ENCODE data around the gene AURKAIP1.
"Not testable (repeated sequence)": the region's sequence is repeated elsewhere in the genome, so short reads cannot be mapped to it uniquely, and the experiment has no call there.

AURKAIP1 gene

DNA sequence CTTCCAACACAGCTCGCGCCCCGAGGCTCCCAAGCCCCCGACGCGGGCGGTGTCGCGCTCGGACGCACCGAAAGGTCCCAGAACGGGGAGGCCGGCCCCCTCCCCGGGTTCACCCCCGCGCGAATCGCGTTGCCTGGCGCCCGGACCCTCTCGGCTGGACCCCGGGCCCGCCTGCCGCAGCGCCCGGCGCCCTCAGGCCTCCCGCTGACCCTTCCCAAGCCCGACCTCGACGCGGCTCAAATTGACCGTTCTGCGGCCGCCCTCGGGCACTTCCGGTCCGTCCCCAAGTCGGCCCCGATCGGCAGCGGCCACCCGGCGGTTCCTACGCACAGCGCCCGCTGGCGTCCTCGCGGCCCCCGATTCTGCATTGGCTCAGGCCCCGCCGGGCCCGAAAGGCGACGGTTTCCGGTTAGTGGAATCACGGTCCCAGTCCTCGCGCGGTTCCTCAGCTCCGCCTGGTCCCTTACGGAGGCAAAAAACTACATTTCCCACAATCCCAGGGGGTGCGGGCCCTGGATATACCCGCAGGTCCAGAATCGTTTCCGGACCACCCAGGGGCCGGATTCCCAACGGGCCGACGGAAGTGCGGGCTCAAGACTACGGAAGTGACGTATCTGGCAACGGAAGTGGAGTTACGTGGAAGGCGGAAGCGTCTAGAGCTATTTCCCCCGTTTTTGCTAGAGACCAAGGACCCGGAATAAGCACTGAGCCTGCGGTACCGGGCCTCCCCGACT lies at the start of gene AURKAIP1:
Gene AURKAIP1, minus strand, starts transcription at position 279 of the 734 bp plus-strand sequence. CDS start 451 bp downstream, outside the sequence.
- DNase-seq (ENCODE audit: low read depth, low spot score): peak; percentile 91

DNA sequence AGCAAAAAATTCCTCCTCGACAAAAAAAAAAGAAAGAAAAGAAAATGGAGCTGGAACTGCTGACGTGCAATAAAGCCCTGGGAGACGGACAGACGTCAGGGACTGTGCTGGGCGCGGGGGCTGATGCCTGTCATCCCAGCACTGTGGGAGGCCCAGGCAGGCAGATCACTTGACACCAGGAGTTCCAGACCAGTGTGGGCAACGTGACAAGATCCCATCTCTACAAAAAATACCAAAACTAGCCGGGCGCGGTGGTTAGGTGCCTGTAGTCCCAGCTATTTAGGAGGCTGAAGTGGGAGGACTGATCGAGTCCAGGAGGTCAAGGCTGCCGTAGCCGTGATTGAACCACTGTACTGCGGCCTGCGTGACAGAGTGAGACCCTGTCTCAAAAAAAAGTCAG lies 49.7 kb upstream of the AURKAIP1 start:
- DNase-seq (ENCODE audit: low read depth, low spot score): no peak

DNA sequence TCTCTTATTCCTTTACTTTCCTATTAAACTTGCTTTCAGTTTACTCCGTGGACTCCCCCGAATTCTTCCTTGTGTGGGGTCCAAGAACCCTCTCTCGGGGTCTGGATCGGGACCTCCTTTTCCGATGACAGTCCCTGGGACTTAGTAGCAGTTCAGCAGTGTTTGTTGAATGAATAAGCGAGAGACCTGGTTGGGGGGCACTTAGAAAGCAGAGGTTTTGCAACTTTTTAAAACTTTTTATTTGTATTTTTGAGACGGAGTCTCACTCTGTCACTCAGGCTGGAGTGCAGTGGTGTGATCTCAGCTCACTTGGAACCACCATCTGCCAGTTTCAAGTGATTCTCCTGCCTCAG lies 48.2 kb upstream of the AURKAIP1 start:
- DNase-seq (ENCODE audit: low read depth, low spot score): no peak

GRCh38 chr1:1422465-1423244 lies 47.6 kb upstream of the AURKAIP1 start:
- DNase-seq (ENCODE audit: low read depth, low spot score): no peak

- DNase-seq (ENCODE audit: low read depth, low spot score): no peak
Observed at GRCh38 chr1:1421907-1422464, 47.0 kb upstream of the AURKAIP1 start.

GRCh38 chr1:1421147-1421906 lies 46.3 kb upstream of the AURKAIP1 start, which contains the start of gene ANKRD65:
TSS of gene ANKRD65 (minus strand) at chr1:1421276. CDS start at chr1:1421005, 271 bp downstream.
- DNase-seq (ENCODE audit: low read depth, low spot score): no peak

GRCh38 chr1:1420654-1421141 lies 45.7 kb upstream of the AURKAIP1 start:
- DNase-seq (ENCODE audit: low read depth, low spot score): no peak

- no peak for DNase-seq (ENCODE audit: low read depth, low spot score)
Observed at GRCh38 chr1:1419813-1420653, 45.0 kb upstream of the AURKAIP1 start.

- DNase-seq (ENCODE audit: low read depth, low spot score): no peak
Observed at GRCh38 chr1:1419363-1419812, 44.4 kb upstream of the AURKAIP1 start.

GRCh38 chr1:1418464-1419362 lies 43.7 kb upstream of the AURKAIP1 start:
- no peak for DNase-seq (ENCODE audit: low read depth, low spot score)

DNA sequence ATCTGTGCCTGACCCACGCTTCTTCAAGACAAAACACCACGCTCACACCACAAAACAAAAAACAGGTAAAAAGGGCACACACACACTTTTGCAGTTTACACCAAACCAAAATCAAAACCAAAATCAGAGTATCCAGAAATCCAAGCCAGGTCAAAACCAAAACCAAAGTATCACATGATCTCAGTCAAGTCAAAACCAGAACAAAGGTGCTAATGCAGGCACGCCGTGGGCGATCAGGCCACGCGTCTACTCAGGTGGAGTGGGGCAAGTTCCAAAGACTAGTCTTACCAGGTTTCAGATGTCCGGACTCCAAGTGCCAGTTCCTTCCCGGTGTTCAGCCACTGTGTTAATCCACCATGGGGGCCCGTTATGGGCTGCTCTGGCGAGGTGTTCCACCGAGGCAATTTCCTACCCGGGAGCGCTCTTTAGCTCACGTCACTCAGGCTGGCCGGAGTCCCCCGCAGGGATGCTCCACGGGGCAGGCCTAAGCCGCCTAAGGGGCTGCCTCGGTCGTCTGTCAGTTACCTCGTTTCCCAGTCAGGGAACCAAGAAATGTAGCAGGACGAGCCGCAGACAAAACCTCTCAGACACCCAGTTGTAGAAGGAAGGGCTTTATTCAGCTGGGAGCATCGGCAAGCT lies 42.9 kb upstream of the AURKAIP1 start:
- DNase-seq (ENCODE audit: low read depth, low spot score): not testable (repeated sequence)

- not testable (repeated sequence) for DNase-seq (ENCODE audit: low read depth, low spot score)
Observed at GRCh38 chr1:1417396-1417795, 42.4 kb upstream of the AURKAIP1 start.

DNA sequence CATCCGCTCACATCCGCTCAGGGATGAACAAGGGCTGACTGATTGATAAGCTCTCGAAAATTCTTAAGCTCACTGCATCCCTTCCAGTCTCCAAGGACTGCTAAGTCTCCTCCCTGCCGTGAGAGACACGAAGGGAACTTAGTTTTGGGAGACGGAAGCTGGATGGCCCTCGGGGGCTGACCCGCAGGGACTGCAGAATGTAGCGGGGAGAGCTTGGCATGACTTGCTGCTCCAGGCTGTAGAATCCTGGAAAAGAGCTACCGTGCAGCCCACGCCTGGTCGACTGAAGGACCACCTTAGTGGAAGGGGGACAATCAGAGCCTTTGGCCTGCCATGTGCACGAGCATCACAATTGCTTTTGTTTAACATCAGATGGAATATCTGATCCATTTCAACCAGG lies 40.7 kb upstream of the AURKAIP1 start:
- no peak for DNase-seq (ENCODE audit: low read depth, low spot score)

GRCh38 chr1:1412311-1412902 lies 37.4 kb upstream of the AURKAIP1 start:
- DNase-seq (ENCODE audit: low read depth, low spot score): not testable (repeated sequence)

GRCh38 chr1:1411626-1412025 lies 36.6 kb upstream of the AURKAIP1 start:
- no peak for DNase-seq (ENCODE audit: low read depth, low spot score)

DNA sequence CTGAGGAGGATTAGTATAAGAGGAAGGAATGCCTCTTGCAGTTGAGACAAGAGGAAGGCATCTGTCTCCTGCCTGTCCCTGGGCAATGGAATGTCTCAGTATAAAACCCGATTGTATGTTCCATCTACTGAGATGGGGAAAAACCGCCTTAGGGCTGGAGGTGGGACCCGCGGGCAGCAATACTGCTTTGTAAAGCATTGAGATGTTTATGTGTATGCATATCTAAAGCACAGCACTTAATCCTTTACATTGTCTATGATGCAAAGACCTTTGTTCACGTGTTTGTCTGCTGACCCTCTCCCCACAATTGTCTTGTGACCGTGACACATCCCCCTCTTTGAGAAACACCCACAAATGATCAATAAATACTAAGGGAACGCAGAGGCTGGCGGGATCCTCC lies 35.2 kb upstream of the AURKAIP1 start:
- DNase-seq (ENCODE audit: low read depth, low spot score): not testable (repeated sequence)

- no peak for DNase-seq (ENCODE audit: low read depth, low spot score)
Observed at GRCh38 chr1:1407636-1408318, 32.8 kb upstream of the AURKAIP1 start.
